AG04449 (cell line): Measurements from ENCODE around the gene IQSEC1.

Experiments used
- CTCF ChIA-PET: fragments of 350-600 bp; formaldehyde crosslinking; extraction: SDS; loops from one replicate; lab custom pipeline; 2021; ENCODE audit warnings: antibody characterized with exemption; lab: Yijun Ruan, JAX
- POLR2A ChIA-PET: fragments of 400-600, 350-600 bp; formaldehyde crosslinking; extraction: SDS; loops from one replicate; lab custom pipeline; 2020; ENCODE audit warnings: antibody characterized with exemption, inconsistent platforms; lab: Yijun Ruan, JAX
- DNase-seq: peaks from one replicate; pipeline ENCODE4 v3.0.0-alpha.2; 2010; ENCODE audit warnings: low read depth, low spot score
- H3K4me3 ChIP-seq: 2 replicates; pipeline ENCODE4 v1.5.1; 2011; ENCODE audit warnings: low read depth, mild to moderate bottlenecking, control low read depth, low read length
- CTCF ChIP-seq: IDR thresholded peaks from one replicate; pipeline ENCODE4 v1.5.1; 2011; ENCODE audit warnings: mild to moderate bottlenecking, moderate library complexity, low read length, control low read depth, inconsistent platforms; ENCODE audit not compliant: insufficient read depth; ENCODE audit errors: missing control alignments

The IQSEC1 gene

GRCh38 chr3:12894629-12895028 lies 178.6 kb downstream of the IQSEC1 start:
- ChIA-PET CTCF (interaction anchor here (1.5 to 2.3 kb wide), 2 partner anchors 27 to 53 kb away, joined by 3 to 7 read pairs; partner anchors contain the start of gene RPL32), POLR2A (interaction anchor here (1.2 to 1.5 kb wide), 2 partner anchors 10 to 90 kb away, joined by 3 read pairs; no protein-coding TSS in a partner anchor)
- DNase-seq: no peak
- no peak for TF ChIP-seq CTCF
- no peak overlapping the region for H3K4me3 ChIP-seq

GRCh38 chr3:12893852-12894251 lies 179.4 kb downstream of the IQSEC1 start:
- H3K4me3 ChIP-seq: no peak overlapping the region
- POLR2A ChIA-PET: interaction anchor here (1.2 to 1.5 kb wide), 2 partner anchors 10 to 91 kb away, joined by 3 read pairs; no protein-coding TSS in a partner anchor
- no peak for TF ChIP-seq CTCF
- no peak for DNase-seq
- CTCF ChIA-PET: interaction anchor here (1.0 to 5.2 kb wide), 7 partner anchors 12 to 71 kb away, joined by 3 to 81 read pairs (median 4); partner anchors contain the start of gene RPL32

GRCh38 chr3:12893247-12893646 lies 180.0 kb downstream of the IQSEC1 start:
- POLR2A ChIA-PET: no interaction called here
- no peak overlapping the region for H3K4me3 ChIP-seq
- CTCF ChIA-PET: interaction anchor here (1.0 to 5.2 kb wide), 10 partner anchors 10 to 106 kb away, joined by 3 to 81 read pairs (median 8); partner anchors contain the start of gene RPL32

GRCh38 chr3:12892840-12893189 lies 180.4 kb downstream of the IQSEC1 start:
- POLR2A ChIA-PET: no interaction called here
- DNase-seq: no peak
- CTCF ChIA-PET: interaction anchor here (0.8 to 5.2 kb wide), 23 partner anchors 8 to 758 kb away, joined by 3 to 81 read pairs (median 6); partner anchors contain the start of genes RPL32 and TSEN2
- no peak for TF ChIP-seq CTCF
- H3K4me3 ChIP-seq: no peak overlapping the region

More at GRCh38 chr3:12893247-12893646, 180.0 kb downstream of the IQSEC1 start:
- DNase-seq: no peak
- no peak for TF ChIP-seq CTCF

- ChIA-PET CTCF (interaction anchor here (0.7 to 5.2 kb wide), 45 partner anchors 9 to 757 kb away, joined by 3 to 81 read pairs (median 4); partner anchors contain the start of genes RPL32 and TSEN2), POLR2A (no interaction called here)
- peak overlapping the region; percentile 25 for H3K4me3 ChIP-seq
- peak; percentile 70 for TF ChIP-seq CTCF
- no peak for DNase-seq
Measured at GRCh38 chr3:12891985-12892839, 181.0 kb downstream of the IQSEC1 start.

- ChIA-PET CTCF (interaction anchor here (0.7 to 5.2 kb wide), 45 partner anchors 8 to 759 kb away, joined by 3 to 81 read pairs (median 4); partner anchors contain the start of genes RPL32 and TSEN2), POLR2A (no interaction called here)
- TF ChIP-seq CTCF: no peak
- H3K4me3 ChIP-seq: peak overlapping the region; percentile 25
- DNase-seq: no peak
Measured at GRCh38 chr3:12891391-12891984, 181.7 kb downstream of the IQSEC1 start.
